GM12891 (cell line): ENCODE data around the gene OXER1.
"Not testable (repeated sequence)": the region's sequence is repeated elsewhere in the genome, so short reads cannot be mapped to it uniquely, and the experiment has no call there.

Experiments used
- DNase-seq: peaks from one replicate; pipeline ENCODE4 v3.0.0; 2011; ENCODE audit warnings: low spot score; ENCODE audit not compliant: insufficient read length
- FAIRE-seq: peaks from 2 replicates; lab custom pipeline; 2011; peaks lifted over from hg19 to GRCh38; lab: Jason Lieb, UNC
- PAX5 ChIP-seq: IDR thresholded peaks from 2 replicates; pipeline ENCODE4 v1.6.1; 2011; ENCODE audit warnings: low read length, moderate library complexity, mild to moderate bottlenecking; ENCODE audit not compliant: insufficient read depth, severe bottlenecking
- POLR2A ChIP-seq: IDR thresholded peaks from 2 replicates; pipeline ENCODE4 v1.6.1; 2011; ENCODE audit warnings: low read depth, low read length, control low read depth
- POLR2AphosphoS5 ChIP-seq: IDR thresholded peaks from 2 replicates; pipeline ENCODE4 v1.6.1; 2011; ENCODE audit warnings: low read depth, low read length, control low read depth
- POU2F2 ChIP-seq: IDR thresholded peaks from 2 replicates; pipeline ENCODE4 v1.6.1; 2011; ENCODE audit warnings: low read depth, mild to moderate bottlenecking, control low read depth, low read length, moderate library complexity
- SPI1 ChIP-seq: IDR thresholded peaks from 2 replicates; pipeline ENCODE4 v1.6.1; 2011; ENCODE audit warnings: low read depth, low read length, control low read depth
- TAF1 ChIP-seq: IDR thresholded peaks from 2 replicates; pipeline ENCODE4 v1.6.1; 2011; ENCODE audit warnings: low read depth, low read length, control low read depth

Gene OXER1

DNA sequence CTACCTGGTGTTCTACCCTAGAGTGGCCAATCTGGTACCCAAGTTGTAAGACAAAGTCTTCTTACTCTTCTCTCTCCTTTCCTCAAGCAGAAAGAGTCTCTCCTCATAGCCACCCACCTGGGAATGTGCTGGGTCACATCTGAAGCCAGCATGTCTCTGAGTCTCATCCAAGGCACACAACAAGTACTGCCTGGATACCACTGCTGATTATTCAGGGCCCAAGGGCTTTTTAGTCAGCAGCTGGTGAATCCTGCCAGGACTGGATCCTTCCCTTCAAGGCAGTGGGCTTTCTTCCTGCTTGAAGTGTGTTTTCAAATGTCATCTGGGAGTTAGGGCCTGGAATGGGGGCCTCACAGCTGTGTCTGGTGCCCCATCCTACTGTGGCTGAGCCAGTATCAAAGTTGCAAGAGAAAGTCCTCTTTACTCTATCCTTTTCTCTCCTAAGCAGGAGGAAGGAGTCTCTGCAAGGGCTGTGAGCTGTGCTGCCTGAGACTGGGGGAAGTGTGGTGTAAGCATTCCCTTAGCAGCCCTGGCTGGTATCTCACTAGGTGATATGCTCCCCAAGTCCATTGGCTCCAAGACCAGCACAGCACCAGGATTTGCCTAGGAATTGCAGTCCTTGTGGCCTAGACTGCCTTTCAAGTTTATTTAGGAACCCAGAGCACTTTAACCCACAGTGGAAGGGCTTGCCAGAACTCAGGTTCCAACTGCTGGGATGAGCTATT, 27.2 kb downstream of the OXER1 start:
- no peak for FAIRE-seq
- TF ChIP-seq POU2F2 (no peak), POLR2A (no peak), TAF1 (no peak), PAX5 (no peak), SPI1 (no peak), POLR2AphosphoS5 (no peak)
- no peak for DNase-seq

DNA sequence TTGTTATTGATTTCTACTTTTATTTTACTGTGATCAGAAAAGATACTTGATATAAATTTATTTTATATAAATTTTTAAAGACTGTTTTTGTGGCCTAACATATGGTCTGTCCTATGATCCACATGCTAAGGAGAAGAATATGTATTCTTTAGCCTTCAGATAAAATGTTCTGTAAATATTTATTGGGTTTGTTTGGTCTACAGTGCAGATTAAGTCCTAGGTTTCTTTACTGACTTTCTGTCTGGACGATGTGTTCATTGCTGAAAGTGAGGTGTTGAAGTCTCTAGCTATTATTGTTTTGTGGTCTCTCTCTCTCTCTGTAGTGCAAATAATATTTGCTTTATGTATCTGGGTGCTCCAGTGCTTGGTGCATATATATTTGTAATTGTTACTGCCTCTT, 30.1 kb downstream of the OXER1 start:
- FAIRE-seq = no peak
- TF ChIP-seq PAX5 (no peak), POU2F2 (no peak), POLR2AphosphoS5 (no peak), TAF1 (no peak)
- no peak for DNase-seq

DNA sequence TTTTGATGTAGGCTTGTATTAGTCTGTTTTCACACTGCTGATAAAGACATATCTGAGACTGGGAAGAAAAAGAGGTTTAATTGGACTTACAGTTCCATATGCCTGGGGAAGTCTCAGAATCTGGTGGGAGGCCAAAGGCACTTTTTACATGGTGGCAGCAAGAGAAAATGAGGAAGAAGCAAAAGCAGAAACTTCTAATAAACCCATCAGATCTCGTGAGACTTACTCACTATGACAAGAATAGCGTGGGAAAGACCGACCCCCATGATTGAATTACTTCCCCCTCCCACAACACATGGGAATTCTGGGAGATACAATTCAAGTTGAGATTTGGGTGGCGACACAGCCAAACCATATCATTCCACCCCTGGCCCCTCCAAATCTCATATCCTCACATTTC, 32.6 kb downstream of the OXER1 start:
- DNase-seq, FAIRE-seq: not testable (repeated sequence)

- FAIRE-seq (no peak), DNase-seq (no peak)
- TF ChIP-seq POU2F2 (no peak), POLR2AphosphoS5 (no peak), POLR2A (no peak), SPI1 (no peak), PAX5 (no peak), TAF1 (no peak)
These were observed 37.3 kb downstream of the OXER1 start for GRCh38 chr2:42726680-42727079.

DNA sequence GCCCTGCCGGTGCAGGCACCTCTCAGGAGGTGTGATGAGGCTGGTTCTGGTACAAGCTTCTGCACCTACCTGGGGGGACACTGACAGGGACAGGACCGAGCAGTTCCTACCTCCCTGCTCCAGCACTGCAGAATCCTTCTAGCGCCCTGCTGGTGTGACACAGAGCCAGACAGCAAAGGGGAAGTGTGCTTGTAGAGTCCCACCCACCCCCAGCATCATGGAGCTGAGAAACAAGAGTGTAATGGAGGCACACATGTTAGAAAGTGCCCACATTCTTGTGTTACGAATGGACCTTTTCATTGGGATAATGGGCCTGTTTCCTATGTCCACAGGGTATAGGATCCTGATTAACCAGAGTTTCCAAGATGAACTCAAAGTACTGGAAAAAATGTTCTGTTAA, 38.3 kb downstream of the OXER1 start:
- TF ChIP-seq POLR2A (no peak), SPI1 (peak; percentile 69), PAX5 (no peak), TAF1 (no peak), POLR2AphosphoS5 (no peak), POU2F2 (no peak)
- DNase-seq (no peak), FAIRE-seq (no peak)

GRCh38 chr2:42724886-42725285, 39.0 kb downstream of the OXER1 start:
- TF ChIP-seq POLR2AphosphoS5 (no peak), POLR2A (no peak), SPI1 (no peak), TAF1 (no peak), POU2F2 (no peak), PAX5 (no peak)
- DNase-seq (no peak), FAIRE-seq (no peak)

DNA sequence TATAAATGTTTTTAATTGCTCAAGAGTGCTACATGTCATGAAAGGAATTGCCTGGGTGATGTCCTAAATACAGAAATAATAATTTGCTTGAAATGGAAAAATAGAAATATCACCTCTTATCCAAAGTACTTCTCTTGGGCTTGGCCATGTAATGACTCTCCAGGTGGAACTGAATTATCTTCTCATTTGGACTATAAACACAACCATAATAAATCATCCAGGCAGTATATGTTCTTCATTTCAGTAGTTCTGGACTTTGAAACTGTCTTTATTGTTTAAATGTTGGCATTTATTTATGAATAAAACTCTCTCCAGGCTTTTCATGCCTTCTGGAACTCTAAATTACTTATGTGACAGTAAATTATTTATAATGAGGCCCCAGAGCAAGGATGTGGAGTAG, 40.5 kb downstream of the OXER1 start:
- no peak for FAIRE-seq

GRCh38 chr2:42722320-42723190, 41.4 kb downstream of the OXER1 start:
- DNase-seq (peak; percentile 18), FAIRE-seq (peak; percentile 72)
- TF ChIP-seq SPI1 (peak; percentile 96), PAX5 (no peak), POLR2A (no peak), POU2F2 (peak; percentile 81; the same call in 1 of the 2 replicates), POLR2AphosphoS5 (no peak)

More for the DNA sequence above, 40.5 kb downstream of the OXER1 start:
- no peak for DNase-seq
- TF ChIP-seq POLR2AphosphoS5 (no peak), SPI1 (no peak), POU2F2 (no peak), TAF1 (no peak), POLR2A (no peak), PAX5 (no peak)

DNA sequence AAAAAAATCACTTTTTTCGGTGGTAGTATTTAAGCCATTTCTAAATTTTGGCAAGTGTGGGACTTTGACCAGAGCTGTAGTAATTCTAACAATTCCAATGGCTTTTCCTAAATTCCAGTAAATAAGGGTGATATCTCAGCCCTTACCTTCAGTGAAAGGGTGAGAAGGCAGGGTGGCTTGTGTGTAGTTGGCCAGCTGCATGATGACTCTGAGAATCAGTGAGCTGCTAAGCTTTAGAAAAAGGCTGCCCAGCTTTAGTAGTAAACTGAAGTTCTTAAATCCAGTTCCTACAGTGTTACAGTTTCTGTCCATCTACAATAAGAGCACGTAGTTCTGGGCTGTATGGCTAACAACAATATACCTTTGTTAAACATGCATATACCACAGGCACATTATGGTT, 42.0 kb downstream of the OXER1 start:
- DNase-seq (no peak), FAIRE-seq (peak; percentile 43)
- TF ChIP-seq TAF1 (no peak), POLR2AphosphoS5 (no peak), POLR2A (no peak), PAX5 (no peak), SPI1 (no peak), POU2F2 (no peak)

- no peak for FAIRE-seq
- DNase-seq = no peak
- no peak for TF ChIP-seq POLR2A
- no peak for TF ChIP-seq TAF1
- no peak for TF ChIP-seq PAX5
- TF ChIP-seq POU2F2 = no peak
These were observed 49.2 kb downstream of the OXER1 start for GRCh38 chr2:42714686-42715085.
